HCT116 (cell line): Measurements from ENCODE around the gene MARCHF3.

Experiments used
- ATF3 ChIP-seq: IDR thresholded peaks from 2 replicates; pipeline ENCODE4 v1.6.1; 2012
- CTCF ChIP-seq, 3 experiments: fragments of 200-600 bp in 1 of 3; sonication (generic) in 1 of 3; IDR thresholded peaks in 2 of 3; conservative IDR thresholded peaks in 1 of 3; 2 replicates each; pipeline ENCODE4 v1.5.1; 2012 to 2017; ENCODE audit warnings: low read depth in 2 of 3, low read length in 2 of 3, antibody characterized with exemption in 1 of 3, borderline replicate concordance in 1 of 3, control low read depth in 1 of 3, mild to moderate bottlenecking in 1 of 3, mixed read lengths in 1 of 3, mixed run types in 1 of 3, moderate library complexity in 1 of 3; ENCODE audit not compliant: insufficient read depth in 1 of 3
- EZH2phosphoT487 ChIP-seq: fragments of 200-600 bp; IDR thresholded peaks from 2 replicates; pipeline ENCODE4 v1.6.1; 2018; ENCODE audit warnings: antibody characterized with exemption, borderline replicate concordance
- POLR2A ChIP-seq: IDR thresholded peaks from 2 replicates; pipeline ENCODE4 v1.7.0; 2011; ENCODE audit warnings: borderline replicate concordance; ENCODE audit not compliant: insufficient read depth, insufficient read length; ENCODE audit errors: extremely low read depth
- POLR2AphosphoS5 ChIP-seq: IDR thresholded peaks from 2 replicates; pipeline ENCODE4 v1.6.1; 2011; ENCODE audit warnings: mild to moderate bottlenecking, low read depth, low read length, moderate library complexity
- RAD21 ChIP-seq: IDR thresholded peaks from 2 replicates; pipeline ENCODE4 v1.6.1; 2012; ENCODE audit warnings: low read depth, mild to moderate bottlenecking
- SP1 ChIP-seq: IDR thresholded peaks from 2 replicates; pipeline ENCODE4 v1.6.1; 2012; ENCODE audit warnings: low read depth
- SRF ChIP-seq: IDR thresholded peaks from 2 replicates; pipeline ENCODE4 v1.6.1; 2012; ENCODE audit warnings: low read depth
- YY1 ChIP-seq: IDR thresholded peaks from 2 replicates; pipeline ENCODE4 v1.6.1; 2011; ENCODE audit warnings: low read length, low read depth, moderate library complexity, mild to moderate bottlenecking; ENCODE audit not compliant: insufficient replicate concordance; ENCODE audit errors: extremely low read depth
- ZNF274 ChIP-seq: fragments of 200-500 bp; sonication (Bioruptor generic); IDR thresholded peaks from 2 replicates; pipeline ENCODE4 v1.6.1; 2014; ENCODE audit warnings: mild to moderate bottlenecking, low read depth, low read length, inconsistent platforms
- TF ChIP-seq, protein P1 (sequence below): IDR thresholded peaks from 2 replicates; pipeline ENCODE4 v1.6.1; 2012
- TF ChIP-seq, protein P2 (sequence below): IDR thresholded peaks from 2 replicates; pipeline ENCODE4 v1.6.1; 2012; ENCODE audit warnings: low read depth

DNA sequence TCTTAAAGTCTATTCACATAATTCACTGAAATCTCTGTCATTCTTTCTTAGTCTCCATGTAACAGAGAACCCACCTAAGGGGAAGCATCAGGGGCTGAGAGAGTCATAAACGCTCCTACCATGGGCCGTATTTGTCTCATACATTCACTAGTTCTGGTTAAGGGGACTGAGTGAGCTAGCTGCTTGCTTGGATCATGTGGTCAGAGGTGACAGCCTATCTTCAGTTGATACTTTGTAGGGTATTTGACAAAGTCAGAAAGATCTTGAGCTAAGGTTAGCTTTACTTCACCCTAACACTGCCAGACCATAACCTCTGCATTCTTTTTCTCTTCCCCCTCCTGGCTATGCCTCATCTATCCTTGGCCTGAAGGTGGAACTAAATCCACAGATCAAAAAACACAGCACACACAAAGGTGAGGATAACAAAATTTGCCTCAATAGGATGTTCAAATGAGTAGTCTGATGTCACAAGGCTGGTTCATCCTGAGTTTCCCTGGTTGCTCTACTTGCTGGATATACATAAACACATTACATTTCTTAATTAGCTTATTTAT lies 66.5 kb downstream of the MARCHF3 start:
- TF ChIP-seq RAD21 (no peak), SP1 (no peak), POLR2AphosphoS5 (no peak), CTCF (IDR thresholded peaks at IDR 0.05 in 2 of 3, conservative IDR thresholded peaks at IDR 0.05 in 1 of 3; ENCODE audit: borderline replicate concordance in 1 of 3, insufficient read depth in 1 of 3, low read depth in 2 of 3, low read length in 2 of 3) (no peak), SRF (no peak), POLR2A (no peak), ATF3 (no peak), ZNF274 (no peak), EZH2phosphoT487 (no peak), YY1 (no peak)
- TF ChIP-seq, protein P1, sequence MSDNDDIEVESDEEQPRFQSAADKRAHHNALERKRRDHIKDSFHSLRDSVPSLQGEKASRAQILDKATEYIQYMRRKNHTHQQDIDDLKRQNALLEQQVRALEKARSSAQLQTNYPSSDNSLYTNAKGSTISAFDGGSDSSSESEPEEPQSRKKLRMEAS = no peak
- TF ChIP-seq, protein P2, sequence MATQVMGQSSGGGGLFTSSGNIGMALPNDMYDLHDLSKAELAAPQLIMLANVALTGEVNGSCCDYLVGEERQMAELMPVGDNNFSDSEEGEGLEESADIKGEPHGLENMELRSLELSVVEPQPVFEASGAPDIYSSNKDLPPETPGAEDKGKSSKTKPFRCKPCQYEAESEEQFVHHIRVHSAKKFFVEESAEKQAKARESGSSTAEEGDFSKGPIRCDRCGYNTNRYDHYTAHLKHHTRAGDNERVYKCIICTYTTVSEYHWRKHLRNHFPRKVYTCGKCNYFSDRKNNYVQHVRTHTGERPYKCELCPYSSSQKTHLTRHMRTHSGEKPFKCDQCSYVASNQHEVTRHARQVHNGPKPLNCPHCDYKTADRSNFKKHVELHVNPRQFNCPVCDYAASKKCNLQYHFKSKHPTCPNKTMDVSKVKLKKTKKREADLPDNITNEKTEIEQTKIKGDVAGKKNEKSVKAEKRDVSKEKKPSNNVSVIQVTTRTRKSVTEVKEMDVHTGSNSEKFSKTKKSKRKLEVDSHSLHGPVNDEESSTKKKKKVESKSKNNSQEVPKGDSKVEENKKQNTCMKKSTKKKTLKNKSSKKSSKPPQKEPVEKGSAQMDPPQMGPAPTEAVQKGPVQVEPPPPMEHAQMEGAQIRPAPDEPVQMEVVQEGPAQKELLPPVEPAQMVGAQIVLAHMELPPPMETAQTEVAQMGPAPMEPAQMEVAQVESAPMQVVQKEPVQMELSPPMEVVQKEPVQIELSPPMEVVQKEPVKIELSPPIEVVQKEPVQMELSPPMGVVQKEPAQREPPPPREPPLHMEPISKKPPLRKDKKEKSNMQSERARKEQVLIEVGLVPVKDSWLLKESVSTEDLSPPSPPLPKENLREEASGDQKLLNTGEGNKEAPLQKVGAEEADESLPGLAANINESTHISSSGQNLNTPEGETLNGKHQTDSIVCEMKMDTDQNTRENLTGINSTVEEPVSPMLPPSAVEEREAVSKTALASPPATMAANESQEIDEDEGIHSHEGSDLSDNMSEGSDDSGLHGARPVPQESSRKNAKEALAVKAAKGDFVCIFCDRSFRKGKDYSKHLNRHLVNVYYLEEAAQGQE = no peak
